Neural cell (in vitro differentiated cells): ENCODE results near the gene EXOC4. TPM values are rescaled to one million over a fixed set of nuclear protein-coding genes. Genes with fewer than 3 reads are reported as not detected.

Source experiments
- H2AFZ ChIP-seq: fragments of 200-600, 300-800 bp; sonication (generic), shearing (Covaris generic); 2 replicates; pipeline ENCODE4 v1.6.0; 2014; ENCODE audit warnings: low read depth, mild to moderate bottlenecking, antibody characterized with exemption, low read length, moderate library complexity
- H3F3A ChIP-seq: fragments of 200-600 bp; shearing (Covaris generic); 2 replicates; pipeline ENCODE4 v1.6.1; 2016; ENCODE audit warnings: mild to moderate bottlenecking, moderate library complexity, mixed read lengths, antibody characterized with exemption, low read length; ENCODE audit not compliant: insufficient read depth, poor library complexity, severe bottlenecking
- H3K27ac ChIP-seq: fragments of 200-600, 300-800 bp; sonication (generic), shearing (Covaris generic); 2 replicates; pipeline ENCODE4 v1.5.1; 2014; ENCODE audit warnings: mild to moderate bottlenecking, low read length, moderate library complexity
- H3K27me3 ChIP-seq: fragments of 300-800, 200-600 bp; sonication (generic), shearing (Covaris generic); 2 replicates; pipeline ENCODE4 v1.6.0; 2014; ENCODE audit warnings: mild to moderate bottlenecking, low read depth, low read length, moderate library complexity; ENCODE audit not compliant: insufficient read depth
- H3K36me3 ChIP-seq: fragments of 300-800, 200-600 bp; sonication (generic), shearing (Covaris generic); 2 replicates; pipeline ENCODE4 v1.5.1; 2014; ENCODE audit warnings: mild to moderate bottlenecking, antibody characterized with exemption, low read length, moderate library complexity; ENCODE audit not compliant: insufficient read depth
- H3K4me2 ChIP-seq: fragments of 300-800, 200-600 bp; sonication (generic), shearing (Covaris generic); 2 replicates; pipeline ENCODE4 v1.6.0; 2014; ENCODE audit warnings: mild to moderate bottlenecking, low read length
- H3K4me3 ChIP-seq: fragments of 300-800, 200-600 bp; sonication (generic), shearing (Covaris generic); 2 replicates; pipeline ENCODE4 v1.5.1; 2014; ENCODE audit warnings: mild to moderate bottlenecking, low read length, moderate library complexity
- H3K79me2 ChIP-seq: fragments of 200-600 bp; shearing (Covaris generic); replicated peaks from 2 replicates; pipeline ENCODE4 v1.6.0; 2014; ENCODE audit warnings: mild to moderate bottlenecking, low read length, moderate library complexity; ENCODE audit not compliant: insufficient read depth
- H3K9ac ChIP-seq: fragments of 300-800, 200-600 bp; sonication (generic), shearing (Covaris generic); 2 replicates; pipeline ENCODE4 v1.6.1; 2016; ENCODE audit warnings: mild to moderate bottlenecking, low read length, mixed read lengths
- H3K9me2 ChIP-seq: fragments of 200-600 bp; shearing (Covaris generic); 2 replicates; pipeline ENCODE4 v1.6.1; 2016; ENCODE audit warnings: mild to moderate bottlenecking, low read length, mixed read lengths; ENCODE audit not compliant: insufficient read depth
- H3K9me3 ChIP-seq: fragments of 200-600, 300-800 bp; sonication (generic), shearing (Covaris generic); 2 replicates; pipeline ENCODE4 v1.6.1; 2016; ENCODE audit warnings: mild to moderate bottlenecking, mixed run types, low read length, moderate library complexity, mixed read lengths
- H4K20me1 ChIP-seq: fragments of 200-600 bp; shearing (Covaris generic); 2 replicates; pipeline ENCODE4 v1.6.1; 2016; ENCODE audit warnings: mild to moderate bottlenecking, mixed run types; ENCODE audit not compliant: insufficient read depth
- CTCF ChIP-seq: fragments of 450-650 bp; IDR thresholded peaks from 2 replicates; pipeline ENCODE4 v1.5.1; 2014; ENCODE audit warnings: antibody characterized with exemption, mild to moderate bottlenecking, moderate library complexity; ENCODE audit not compliant: poor library complexity, severe bottlenecking
- EP300 ChIP-seq: fragments of 450-650 bp; conservative IDR thresholded peaks from 2 replicates; pipeline ENCODE4 v1.6.1; 2014; ENCODE audit warnings: antibody characterized with exemption, mild to moderate bottlenecking, moderate library complexity; ENCODE audit not compliant: poor library complexity, severe bottlenecking
- EZH2 ChIP-seq: fragments of 200-600, 300-800 bp; shearing (Covaris generic), sonication (generic); IDR thresholded peaks from 2 replicates; pipeline ENCODE4 v1.6.1; 2014; ENCODE audit warnings: antibody characterized with exemption, low read length, borderline replicate concordance, mild to moderate bottlenecking; ENCODE audit not compliant: insufficient read depth, poor library complexity, severe bottlenecking
- MXI1 ChIP-seq: fragments of 450-650 bp; conservative IDR thresholded peaks from 2 replicates; pipeline ENCODE4 v1.6.1; 2014; ENCODE audit warnings: antibody characterized with exemption, mild to moderate bottlenecking; ENCODE audit not compliant: poor library complexity, severe bottlenecking
- POLR2AphosphoS5 ChIP-seq: IDR thresholded peaks from 2 replicates; pipeline ENCODE4 v1.6.1; 2012
- RAD21 ChIP-seq: fragments of 450-650 bp; conservative IDR thresholded peaks from 2 replicates; pipeline ENCODE4 v1.6.1; 2014; ENCODE audit warnings: antibody characterized with exemption, mild to moderate bottlenecking, moderate library complexity
- REST ChIP-seq: IDR thresholded peaks from 2 replicates; pipeline ENCODE4 v1.6.1; 2012; ENCODE audit warnings: borderline replicate concordance
- SMC3 ChIP-seq: fragments of 450-650 bp; conservative IDR thresholded peaks from 2 replicates; pipeline ENCODE4 v1.6.1; 2014; ENCODE audit warnings: antibody characterized with exemption, mild to moderate bottlenecking, moderate library complexity; ENCODE audit not compliant: poor library complexity
- TAF1 ChIP-seq: IDR thresholded peaks from 2 replicates; pipeline ENCODE4 v1.6.1; 2012; ENCODE audit warnings: low read depth
- polyA plus RNA-seq: library from polyadenylated mRNA; depleted of rRNA; stranded (reverse); fragments of >200 nt; gene quantifications from 2 replicates; pipeline ENCODE4 v1.2.3, GENCODE V29; 2014

The EXOC4 gene
- polyA plus RNA-seq, 1 donor from 2014 or later: 36.5 TPM

- Histone ChIP-seq H3K9me3 (no peaks in the 10 kb centered on the region), H3K27ac (no peak overlapping the region), H3K27me3 (no peaks in the 10 kb centered on the region), H3K9me2 (no peaks in the 10 kb centered on the region), H4K20me1 (no peaks in the 10 kb centered on the region), H3F3A (no peaks in the 10 kb centered on the region), H3K9ac (no peak overlapping the region), H3K79me2 (no peaks in the 10 kb centered on the region), H2AFZ (no peak overlapping the region), H3K4me2 (no peak overlapping the region), H3K4me3 (no peak overlapping the region), H3K36me3 (no peaks in the 10 kb centered on the region)
- no peak for TF ChIP-seq REST
- TF ChIP-seq EP300: no peak
- no peak for TF ChIP-seq POLR2AphosphoS5
- TF ChIP-seq RAD21: no peak
These were observed 376.8 kb downstream of the EXOC4 start for GRCh38 chr7:133629701-133630100.

- Histone ChIP-seq H3K9ac (no peak overlapping the region), H3F3A (no peaks in the 10 kb centered on the region), H3K36me3 (no peaks in the 10 kb centered on the region), H3K79me2 (no peaks in the 10 kb centered on the region), H3K27me3 (no peaks in the 10 kb centered on the region), H3K27ac (no peak overlapping the region), H3K9me2 (no peaks in the 10 kb centered on the region), H3K4me2 (no peak overlapping the region), H2AFZ (no peak overlapping the region), H3K9me3 (no peaks in the 10 kb centered on the region), H3K4me3 (no peak overlapping the region), H4K20me1 (no peaks in the 10 kb centered on the region)
- TF ChIP-seq POLR2AphosphoS5: no peak
- TF ChIP-seq EZH2: no peak
- no peak for TF ChIP-seq RAD21
- no peak for TF ChIP-seq MXI1
- TF ChIP-seq EP300: no peak
- TF ChIP-seq REST: no peak
- TF ChIP-seq SMC3: no peak
- no peak for TF ChIP-seq TAF1
- TF ChIP-seq CTCF: no peak
These were observed 380.2 kb downstream of the EXOC4 start for GRCh38 chr7:133633055-133633454.
